Esophagus muscularis mucosa (tissue), 4 donors: Measurements from ENCODE around the gene SLC35F3. TPM values are rescaled to one million over a fixed set of nuclear protein-coding genes. Genes with fewer than 3 reads are reported as not detected.
"Not testable (repeated sequence)": the region's sequence is repeated elsewhere in the genome, so short reads cannot be mapped to it uniquely, and the experiment has no call there.

Experiments
- DNase-seq: peaks from one replicate; pipeline ENCODE4 v3.0.0-alpha.2; 2017; ENCODE audit errors: extremely low spot score
- H3K27ac ChIP-seq, 4 donors: fragments of 200-600 bp; sonication (generic); replicated peaks in 1 of 4; 1 replicate in 3 of 4; 2 replicates in 1 of 4; pipeline ENCODE4 v1.5.1; 2016 to 2019; ENCODE audit warnings: mild to moderate bottlenecking in 1 of 4
- H3K27me3 ChIP-seq, 4 donors: fragments of 200-600 bp; sonication (generic); one replicate each; pipeline versions ENCODE4 v1.5.1 to v1.6.0; 2016 to 2019
- H3K36me3 ChIP-seq, 4 donors: fragments of 200-600 bp; sonication (generic); one replicate each; pipeline ENCODE4 v1.5.1; 2016 to 2019
- H3K4me1 ChIP-seq, 4 donors: fragments of 200-600 bp; sonication (generic); one replicate each; pipeline ENCODE4 v1.5.1; 2016 to 2019
- H3K4me3 ChIP-seq, 4 donors: fragments of 200-600 bp; sonication (generic); 1 replicate in 2 of 4; 2 replicates in 2 of 4; pipeline ENCODE4 v1.5.1; 2016 to 2019; ENCODE audit warnings: mild to moderate bottlenecking in 4 of 4, moderate library complexity in 1 of 4
- H3K9me3 ChIP-seq, 4 donors: fragments of 200-600 bp; sonication (generic); 1 replicate in 3 of 4; 2 replicates in 1 of 4; pipeline ENCODE4 v1.5.1; 2016 to 2019
- EP300 ChIP-seq: sonication (generic); formaldehyde crosslinking; IDR thresholded peaks from one replicate; pipeline ENCODE4 v1.6.1; 2017; ENCODE audit warnings: antibody characterized with exemption
- POLR2A ChIP-seq: fragments of 450-650 bp; IDR thresholded peaks from one replicate; pipeline ENCODE4 v1.6.1; 2017; ENCODE audit warnings: antibody characterized with exemption, moderate library complexity, mild to moderate bottlenecking, low read depth
- POLR2AphosphoS5 ChIP-seq, 2 donors: sonication (generic); formaldehyde crosslinking; IDR thresholded peaks; one replicate each; pipeline ENCODE4 v1.6.1; 2017; ENCODE audit warnings: antibody characterized with exemption in 2 of 2
- WGBS: methylation state at CpG from one replicate; pipeline ENCODE4 v1.1.5; 2018; 5-methylcytosine and 5-hydroxymethylcytosine counted together
- intact Hi-C: fragments of 100-400 bp; cut with DNase I; formaldehyde crosslinking; loops from one replicate; pipeline ENCODE4 v1.15.1; 2023
- total RNA-seq, 4 donors: library from RNA; depleted of rRNA; stranded (reverse); fragments of >200 nt; gene quantifications; one replicate each; pipeline versions ENCODE4 v1.1.0 to v1.2.1, GENCODE V29; 2016
- TF ChIP-seq, protein P1 (sequence below), 3 experiments: fragments of 200-600 bp in 2 of 3; fragments of 450-650 bp in 1 of 3; sonication (generic) in 2 of 3; IDR thresholded peaks; one replicate each; pipeline ENCODE4 v1.5.1; 2017 to 2019; ENCODE audit warnings: antibody characterized with exemption in 3 of 3, mild to moderate bottlenecking in 2 of 3, moderate library complexity in 1 of 3

SLC35F3 gene
- total RNA-seq, 4 donors from 2014 or later = 0.34 TPM; not detected in 3

DNA sequence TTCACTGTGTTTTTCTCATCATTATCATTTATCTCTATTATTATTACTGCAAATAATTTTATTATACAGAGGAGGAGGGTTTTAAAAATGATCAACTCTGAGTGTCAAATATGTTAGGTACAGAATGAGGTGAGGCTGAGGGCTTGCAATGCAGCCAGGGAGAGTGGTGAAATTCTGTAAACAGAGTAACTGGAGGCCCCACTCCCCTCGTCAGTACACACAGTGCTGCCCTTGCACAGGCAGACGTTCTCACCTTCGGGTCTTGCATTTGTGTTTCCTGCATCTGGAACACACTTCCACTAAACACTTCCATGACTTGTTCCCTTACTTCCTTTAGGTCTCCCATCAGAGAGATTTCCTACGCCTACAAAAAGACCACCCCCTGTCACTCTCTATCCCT is 444.5 kb downstream of the SLC35F3 start:
- whole genome bisulfite sequencing = 57% methylated on average over 4 of the region's 4 CpGs
- no peak for DNase-seq
- Histone ChIP-seq H3K36me3 (no peaks in the 10 kb centered on the region), H3K27me3 (peaks cover 0 to 5% (median 0%) of the 10 kb centered on the region in 4 donors), H3K27ac (no peak overlapping the region), H3K4me1 (no peaks in the 10 kb centered on the region), H3K9me3 (no peaks in the 10 kb centered on the region), H3K4me3 (no peak overlapping the region)
- intact Hi-C loops = no loop called here
- no peak for TF ChIP-seq EP300
- no peak for TF ChIP-seq POLR2A
- TF ChIP-seq POLR2AphosphoS5 (IDR thresholded peaks at IDR 0.05) = no peak
- TF ChIP-seq, protein P1, sequence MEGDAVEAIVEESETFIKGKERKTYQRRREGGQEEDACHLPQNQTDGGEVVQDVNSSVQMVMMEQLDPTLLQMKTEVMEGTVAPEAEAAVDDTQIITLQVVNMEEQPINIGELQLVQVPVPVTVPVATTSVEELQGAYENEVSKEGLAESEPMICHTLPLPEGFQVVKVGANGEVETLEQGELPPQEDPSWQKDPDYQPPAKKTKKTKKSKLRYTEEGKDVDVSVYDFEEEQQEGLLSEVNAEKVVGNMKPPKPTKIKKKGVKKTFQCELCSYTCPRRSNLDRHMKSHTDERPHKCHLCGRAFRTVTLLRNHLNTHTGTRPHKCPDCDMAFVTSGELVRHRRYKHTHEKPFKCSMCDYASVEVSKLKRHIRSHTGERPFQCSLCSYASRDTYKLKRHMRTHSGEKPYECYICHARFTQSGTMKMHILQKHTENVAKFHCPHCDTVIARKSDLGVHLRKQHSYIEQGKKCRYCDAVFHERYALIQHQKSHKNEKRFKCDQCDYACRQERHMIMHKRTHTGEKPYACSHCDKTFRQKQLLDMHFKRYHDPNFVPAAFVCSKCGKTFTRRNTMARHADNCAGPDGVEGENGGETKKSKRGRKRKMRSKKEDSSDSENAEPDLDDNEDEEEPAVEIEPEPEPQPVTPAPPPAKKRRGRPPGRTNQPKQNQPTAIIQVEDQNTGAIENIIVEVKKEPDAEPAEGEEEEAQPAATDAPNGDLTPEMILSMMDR (IDR thresholded peaks at IDR 0.05) = no peak

DNA sequence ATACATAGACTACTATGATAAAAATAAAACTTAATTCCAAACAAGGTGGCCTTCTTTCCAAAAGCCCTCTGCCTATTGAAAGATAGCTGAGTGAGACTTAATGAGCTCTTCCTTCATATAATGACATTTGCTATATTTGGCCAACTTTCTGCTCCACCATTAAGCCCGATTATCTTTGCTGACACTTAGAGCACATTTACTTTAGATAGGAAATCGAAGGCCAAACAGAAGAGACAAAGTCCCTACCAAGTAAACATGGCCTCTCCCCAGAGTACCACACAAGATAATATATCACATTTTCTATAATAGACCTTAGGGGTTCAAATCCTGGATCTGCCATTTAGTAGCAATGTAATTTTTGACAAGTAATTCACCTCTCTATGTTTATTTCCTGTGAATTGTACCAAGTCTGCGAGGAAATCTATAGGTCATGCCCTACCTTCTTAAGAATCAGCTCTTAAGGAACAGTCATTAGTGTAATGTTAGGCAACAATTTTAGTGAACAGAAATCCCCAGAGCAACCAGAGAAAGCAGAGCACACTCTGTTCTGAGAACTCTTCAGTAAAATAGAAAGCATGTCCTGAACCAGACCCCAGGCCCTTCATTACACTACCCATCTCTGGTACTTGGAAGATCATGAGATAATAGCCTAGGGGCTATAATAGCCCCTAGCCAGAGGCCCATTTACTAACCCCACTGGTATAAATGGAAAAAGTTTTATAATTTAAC is 451.5 kb downstream of the SLC35F3 start:
- intact Hi-C loops = no loop called here
- H3K27me3 ChIP-seq = peaks cover 0 to 19% (median 0%) of the 10 kb centered on the region in 4 donors
- H3K36me3 ChIP-seq = no peaks in the 10 kb centered on the region
- no peaks in the 10 kb centered on the region for H3K9me3 ChIP-seq
- H3K27ac ChIP-seq = no peak overlapping the region
- no peaks in the 10 kb centered on the region for H3K4me1 ChIP-seq
- no peak overlapping the region for H3K4me3 ChIP-seq
- WGBS = 87% methylated on average over 3 of the region's 3 CpGs
- TF ChIP-seq EP300 = no peak
- TF ChIP-seq, protein P1 (IDR thresholded peaks at IDR 0.05) = no peak
- TF ChIP-seq POLR2AphosphoS5 (IDR thresholded peaks at IDR 0.05) = no peak
- no peak for TF ChIP-seq POLR2A
- no peak for DNase-seq

DNA sequence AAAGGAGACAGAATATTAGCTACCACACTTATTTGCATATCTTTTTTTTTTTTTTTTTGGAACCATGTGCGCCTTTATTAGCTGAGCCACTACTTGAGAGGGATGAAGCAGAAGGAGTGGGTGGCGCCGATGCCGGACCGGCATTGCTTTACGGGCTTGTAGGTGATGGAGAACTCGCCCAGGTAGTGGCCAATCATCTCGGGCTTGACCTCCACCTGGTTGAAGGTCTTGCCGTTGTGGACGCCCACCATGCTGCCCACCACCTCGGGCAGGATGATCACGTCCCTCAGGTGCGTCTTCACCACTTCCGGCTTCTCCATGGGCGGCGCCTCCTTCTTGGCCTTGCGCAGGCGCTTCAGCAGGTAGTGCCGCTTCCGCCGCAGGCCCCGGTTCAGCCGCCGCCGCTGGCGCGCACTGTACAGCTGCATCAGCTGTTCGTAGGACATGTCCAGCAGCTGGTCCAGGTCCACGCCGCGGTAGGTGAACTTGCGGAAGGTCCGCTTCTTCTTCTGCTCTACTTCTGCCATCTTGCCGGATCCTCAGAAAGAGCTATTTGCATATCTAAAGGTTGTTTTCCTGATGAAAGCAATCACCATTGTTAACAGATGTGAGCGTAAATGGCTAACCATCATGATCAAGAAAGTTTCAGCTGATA is 452.3 kb downstream of the SLC35F3 start:
- H3K27ac ChIP-seq, DNase-seq, H3K9me3 ChIP-seq, intact Hi-C loops, H3K36me3 ChIP-seq, H3K4me1 ChIP-seq: not testable (repeated sequence)
- Histone ChIP-seq H3K4me3 (peak overlapping the region; percentile 28 to 39 (median 33)), H3K27me3 (peaks cover 0 to 19% (median 0%) of the 10 kb centered on the region in 4 donors)
- 72% methylated on average over 21 of the region's 35 CpGs for WGBS

DNA sequence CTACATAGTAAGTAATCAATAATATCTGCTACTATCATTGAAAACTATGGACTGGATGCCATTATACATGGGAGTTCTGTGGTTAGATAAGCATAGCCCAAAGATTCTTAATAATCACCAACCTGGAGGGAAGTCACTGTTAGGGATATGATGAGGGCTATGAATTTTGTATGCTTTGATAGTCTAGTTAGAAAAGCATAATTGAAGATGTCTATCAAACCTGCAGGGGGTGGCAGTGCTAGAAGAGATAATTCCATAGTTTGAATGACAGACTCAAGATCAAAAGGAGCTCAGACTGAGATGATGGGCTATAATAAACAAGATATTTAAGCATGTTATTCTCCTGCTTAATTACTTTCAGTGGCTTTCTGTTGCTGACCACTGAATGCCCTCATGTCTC is 453.4 kb downstream of the SLC35F3 start:
- H3K27ac ChIP-seq = no peak overlapping the region
- TF ChIP-seq, protein P1 (IDR thresholded peaks at IDR 0.05) = no peak
- no peak for TF ChIP-seq POLR2A
- H3K36me3 ChIP-seq = no peaks in the 10 kb centered on the region
- H3K9me3 ChIP-seq = no peaks in the 10 kb centered on the region
- intact Hi-C loops = no loop called here
- H3K4me1 ChIP-seq = no peaks in the 10 kb centered on the region
- DNase-seq = no peak
- H3K27me3 ChIP-seq = peaks cover 0 to 19% (median 0%) of the 10 kb centered on the region in 4 donors
- H3K4me3 ChIP-seq = no peak overlapping the region

DNA sequence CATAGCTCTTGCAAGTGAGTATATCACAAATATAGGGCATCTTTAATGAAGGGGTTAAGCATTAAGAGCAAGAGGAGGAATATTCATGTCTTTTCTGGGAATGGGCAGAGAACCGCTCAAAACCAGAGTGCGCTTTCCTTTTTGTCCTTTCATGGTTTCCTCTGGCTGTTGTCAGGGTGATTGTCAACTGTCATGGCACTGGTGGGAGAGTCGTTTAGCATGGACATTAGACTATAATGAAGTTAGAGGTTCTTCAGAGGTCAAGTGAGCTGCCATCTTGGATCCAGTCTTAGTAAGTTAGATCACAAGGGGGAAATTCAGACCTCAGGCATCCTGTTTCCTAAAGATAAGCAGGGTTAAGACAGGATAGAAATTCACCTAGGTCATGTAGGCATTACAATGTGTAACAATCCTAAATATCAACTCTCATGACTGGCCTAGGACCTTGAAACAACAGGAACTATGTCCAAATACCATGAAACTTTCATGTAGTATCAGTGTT is 456.7 kb downstream of the SLC35F3 start:
- 82% methylated on average over 3 of the region's 3 CpGs for WGBS
- no peaks in the 10 kb centered on the region for H3K36me3 ChIP-seq
- peaks cover 0 to 17% (median 0%) of the 10 kb centered on the region in 4 donors for H3K27me3 ChIP-seq
- no peak for DNase-seq
- no peaks in the 10 kb centered on the region for H3K9me3 ChIP-seq
- no peak overlapping the region for H3K4me3 ChIP-seq
- no peak overlapping the region for H3K27ac ChIP-seq
- TF ChIP-seq, protein P1 (IDR thresholded peaks at IDR 0.05) = no peak
- no peak for TF ChIP-seq POLR2A
- TF ChIP-seq EP300 = no peak
- no peak for TF ChIP-seq POLR2AphosphoS5 (IDR thresholded peaks at IDR 0.05)
- intact Hi-C loops = no loop called here
- H3K4me1 ChIP-seq = no peaks in the 10 kb centered on the region
